ENCODE measurements around the gene C19orf12. TPM values are rescaled to one million over a fixed set of nuclear protein-coding genes. Genes with fewer than 3 reads are reported as not detected.

The C19orf12 gene
- total RNA-seq, 1 experiment from 2014 or later: 15.5 TPM

DNA sequence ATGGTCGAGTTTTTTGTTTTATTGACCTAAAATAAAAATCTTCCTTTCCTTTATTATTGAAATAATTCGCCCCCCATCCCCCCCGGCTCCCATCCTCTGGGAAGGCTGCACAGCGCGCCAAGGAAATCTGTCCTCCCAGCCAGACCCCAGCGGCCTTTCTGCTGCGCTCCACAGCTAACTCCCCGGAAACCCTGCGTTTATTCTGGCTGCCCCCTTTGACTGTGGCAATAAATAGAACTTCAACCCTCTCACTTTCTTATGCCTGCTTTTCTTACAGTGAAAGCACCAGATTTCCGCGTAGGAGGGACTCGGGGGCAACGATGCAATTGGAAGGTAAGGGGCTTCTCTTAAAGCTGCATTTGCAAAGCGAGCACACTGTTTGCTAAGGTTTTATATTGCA, 9.7 kb upstream of the C19orf12 start (continued):
- TF ChIP-seq, protein P1, sequence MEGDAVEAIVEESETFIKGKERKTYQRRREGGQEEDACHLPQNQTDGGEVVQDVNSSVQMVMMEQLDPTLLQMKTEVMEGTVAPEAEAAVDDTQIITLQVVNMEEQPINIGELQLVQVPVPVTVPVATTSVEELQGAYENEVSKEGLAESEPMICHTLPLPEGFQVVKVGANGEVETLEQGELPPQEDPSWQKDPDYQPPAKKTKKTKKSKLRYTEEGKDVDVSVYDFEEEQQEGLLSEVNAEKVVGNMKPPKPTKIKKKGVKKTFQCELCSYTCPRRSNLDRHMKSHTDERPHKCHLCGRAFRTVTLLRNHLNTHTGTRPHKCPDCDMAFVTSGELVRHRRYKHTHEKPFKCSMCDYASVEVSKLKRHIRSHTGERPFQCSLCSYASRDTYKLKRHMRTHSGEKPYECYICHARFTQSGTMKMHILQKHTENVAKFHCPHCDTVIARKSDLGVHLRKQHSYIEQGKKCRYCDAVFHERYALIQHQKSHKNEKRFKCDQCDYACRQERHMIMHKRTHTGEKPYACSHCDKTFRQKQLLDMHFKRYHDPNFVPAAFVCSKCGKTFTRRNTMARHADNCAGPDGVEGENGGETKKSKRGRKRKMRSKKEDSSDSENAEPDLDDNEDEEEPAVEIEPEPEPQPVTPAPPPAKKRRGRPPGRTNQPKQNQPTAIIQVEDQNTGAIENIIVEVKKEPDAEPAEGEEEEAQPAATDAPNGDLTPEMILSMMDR (IDR thresholded peaks at IDR 0.05): no peak
- TF ChIP-seq MYBL2 (CRISPR knock-in tag; IDR thresholded peaks at IDR 0.05): no peak

DNA sequence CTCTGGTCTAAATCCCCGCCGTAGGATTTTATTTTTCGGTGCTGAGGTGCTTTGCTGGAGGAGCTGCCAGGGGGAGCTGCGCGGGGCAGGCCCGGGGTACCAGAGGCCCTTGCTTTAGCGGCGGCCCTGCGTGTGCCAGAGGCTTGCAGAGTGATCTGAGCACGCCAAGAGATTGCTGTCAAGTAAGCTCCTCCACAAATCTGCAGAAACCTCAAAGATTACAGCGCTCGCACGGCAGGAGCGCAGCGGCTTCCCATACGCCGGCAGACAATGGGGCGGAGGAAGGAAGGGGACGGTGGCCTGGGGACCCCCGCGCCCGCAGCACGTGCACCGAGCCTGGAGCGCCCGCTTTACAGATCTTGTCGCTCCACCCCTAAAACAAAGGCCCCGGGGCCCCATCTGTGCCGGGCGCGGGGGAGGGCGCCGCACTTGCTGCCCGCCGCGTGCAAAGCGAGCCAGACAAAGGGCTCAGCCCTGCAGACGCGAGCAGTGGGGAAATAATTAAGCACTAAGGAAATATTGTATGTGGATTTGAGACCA, 9.1 kb upstream of the C19orf12 start:
- Mint-ChIP-seq H3K4me3 (peak overlapping the region; percentile 60), H3K27me3 (ENCODE audit: low read depth) (peaks cover 24% of the 10 kb centered on the region), H3K9me3 (no peaks in the 10 kb centered on the region), H3K36me3 (no peaks in the 10 kb centered on the region), H3K4me1 (peaks cover 15% of the 10 kb centered on the region), H3K27ac (no peak overlapping the region)
- ChIA-PET POLR2A (interaction anchor here (1.2 kb wide), 1 partner anchor 9 kb away, joined by 4 read pairs; the partner anchor contains the start of gene C19orf12), CTCF (interaction anchor here (0.9 to 2.5 kb wide), 6 partner anchors 8 to 148 kb away, joined by 3 to 29 read pairs (median 4); no protein-coding TSS in a partner anchor)
- peak; percentile 62 for DNase-seq (ENCODE audit: low spot score)
- peak; percentile 80 for ATAC-seq
- no peak for TF ChIP-seq GABPB1 (CRISPR knock-in tag; IDR thresholded peaks at IDR 0.05)
- no peak for TF ChIP-seq NR3C1 (CRISPR knock-in tag; conservative IDR thresholded peaks at IDR 0.05; ENCODE audit: low read depth)
- TF ChIP-seq, protein P2, sequence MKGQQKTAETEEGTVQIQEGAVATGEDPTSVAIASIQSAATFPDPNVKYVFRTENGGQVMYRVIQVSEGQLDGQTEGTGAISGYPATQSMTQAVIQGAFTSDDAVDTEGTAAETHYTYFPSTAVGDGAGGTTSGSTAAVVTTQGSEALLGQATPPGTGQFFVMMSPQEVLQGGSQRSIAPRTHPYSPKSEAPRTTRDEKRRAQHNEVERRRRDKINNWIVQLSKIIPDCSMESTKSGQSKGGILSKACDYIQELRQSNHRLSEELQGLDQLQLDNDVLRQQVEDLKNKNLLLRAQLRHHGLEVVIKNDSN (CRISPR knock-in tag; IDR thresholded peaks at IDR 0.05): peak; percentile 56; the same call in 1 of the 2 replicates
- 0 out of 2 replicates have a peak, but pooled peaks have one; percentile 44 for TF ChIP-seq ZNF232 (CRISPR knock-in tag; IDR thresholded peaks at IDR 0.05)
- no peak for TF ChIP-seq TEAD1 (CRISPR knock-in tag; IDR thresholded peaks at IDR 0.05)
- no peak for TF ChIP-seq FOXJ3 (CRISPR knock-in tag; IDR thresholded peaks at IDR 0.05; ENCODE audit: borderline replicate concordance)
- no peak for TF ChIP-seq TCF7 (CRISPR knock-in tag; IDR thresholded peaks at IDR 0.05; ENCODE audit: low read depth)
- TF ChIP-seq, protein P3, sequence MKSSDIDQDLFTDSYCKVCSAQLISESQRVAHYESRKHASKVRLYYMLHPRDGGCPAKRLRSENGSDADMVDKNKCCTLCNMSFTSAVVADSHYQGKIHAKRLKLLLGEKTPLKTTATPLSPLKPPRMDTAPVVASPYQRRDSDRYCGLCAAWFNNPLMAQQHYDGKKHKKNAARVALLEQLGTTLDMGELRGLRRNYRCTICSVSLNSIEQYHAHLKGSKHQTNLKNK (CRISPR knock-in tag; IDR thresholded peaks at IDR 0.05): no peak
- no peak for TF ChIP-seq ZNF416 (CRISPR knock-in tag; IDR thresholded peaks at IDR 0.05)
- no peak for TF ChIP-seq CBFB (CRISPR knock-in tag; IDR thresholded peaks at IDR 0.05; ENCODE audit: low read depth)
- TF ChIP-seq, protein P4, sequence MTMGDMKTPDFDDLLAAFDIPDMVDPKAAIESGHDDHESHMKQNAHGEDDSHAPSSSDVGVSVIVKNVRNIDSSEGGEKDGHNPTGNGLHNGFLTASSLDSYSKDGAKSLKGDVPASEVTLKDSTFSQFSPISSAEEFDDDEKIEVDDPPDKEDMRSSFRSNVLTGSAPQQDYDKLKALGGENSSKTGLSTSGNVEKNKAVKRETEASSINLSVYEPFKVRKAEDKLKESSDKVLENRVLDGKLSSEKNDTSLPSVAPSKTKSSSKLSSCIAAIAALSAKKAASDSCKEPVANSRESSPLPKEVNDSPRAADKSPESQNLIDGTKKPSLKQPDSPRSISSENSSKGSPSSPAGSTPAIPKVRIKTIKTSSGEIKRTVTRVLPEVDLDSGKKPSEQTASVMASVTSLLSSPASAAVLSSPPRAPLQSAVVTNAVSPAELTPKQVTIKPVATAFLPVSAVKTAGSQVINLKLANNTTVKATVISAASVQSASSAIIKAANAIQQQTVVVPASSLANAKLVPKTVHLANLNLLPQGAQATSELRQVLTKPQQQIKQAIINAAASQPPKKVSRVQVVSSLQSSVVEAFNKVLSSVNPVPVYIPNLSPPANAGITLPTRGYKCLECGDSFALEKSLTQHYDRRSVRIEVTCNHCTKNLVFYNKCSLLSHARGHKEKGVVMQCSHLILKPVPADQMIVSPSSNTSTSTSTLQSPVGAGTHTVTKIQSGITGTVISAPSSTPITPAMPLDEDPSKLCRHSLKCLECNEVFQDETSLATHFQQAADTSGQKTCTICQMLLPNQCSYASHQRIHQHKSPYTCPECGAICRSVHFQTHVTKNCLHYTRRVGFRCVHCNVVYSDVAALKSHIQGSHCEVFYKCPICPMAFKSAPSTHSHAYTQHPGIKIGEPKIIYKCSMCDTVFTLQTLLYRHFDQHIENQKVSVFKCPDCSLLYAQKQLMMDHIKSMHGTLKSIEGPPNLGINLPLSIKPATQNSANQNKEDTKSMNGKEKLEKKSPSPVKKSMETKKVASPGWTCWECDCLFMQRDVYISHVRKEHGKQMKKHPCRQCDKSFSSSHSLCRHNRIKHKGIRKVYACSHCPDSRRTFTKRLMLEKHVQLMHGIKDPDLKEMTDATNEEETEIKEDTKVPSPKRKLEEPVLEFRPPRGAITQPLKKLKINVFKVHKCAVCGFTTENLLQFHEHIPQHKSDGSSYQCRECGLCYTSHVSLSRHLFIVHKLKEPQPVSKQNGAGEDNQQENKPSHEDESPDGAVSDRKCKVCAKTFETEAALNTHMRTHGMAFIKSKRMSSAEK (CRISPR knock-in tag; IDR thresholded peaks at IDR 0.05; ENCODE audit: borderline replicate concordance): no peak
- TF ChIP-seq MXD4 (CRISPR knock-in tag; IDR thresholded peaks at IDR 0.05; ENCODE audit: borderline replicate concordance): no peak
- peak; percentile 50; the same call in 1 of the 2 replicates for TF ChIP-seq TP53 (CRISPR knock-in tag; IDR thresholded peaks at IDR 0.05)
- TF ChIP-seq, protein P5, sequence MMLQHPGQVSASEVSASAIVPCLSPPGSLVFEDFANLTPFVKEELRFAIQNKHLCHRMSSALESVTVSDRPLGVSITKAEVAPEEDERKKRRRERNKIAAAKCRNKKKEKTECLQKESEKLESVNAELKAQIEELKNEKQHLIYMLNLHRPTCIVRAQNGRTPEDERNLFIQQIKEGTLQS (CRISPR knock-in tag; conservative IDR thresholded peaks at IDR 0.05): no peak
- no peak; the same call in 1 of the 2 replicates for TF ChIP-seq ZNF219 (CRISPR knock-in tag; IDR thresholded peaks at IDR 0.05; ENCODE audit: borderline replicate concordance)
- TF ChIP-seq, protein P6, sequence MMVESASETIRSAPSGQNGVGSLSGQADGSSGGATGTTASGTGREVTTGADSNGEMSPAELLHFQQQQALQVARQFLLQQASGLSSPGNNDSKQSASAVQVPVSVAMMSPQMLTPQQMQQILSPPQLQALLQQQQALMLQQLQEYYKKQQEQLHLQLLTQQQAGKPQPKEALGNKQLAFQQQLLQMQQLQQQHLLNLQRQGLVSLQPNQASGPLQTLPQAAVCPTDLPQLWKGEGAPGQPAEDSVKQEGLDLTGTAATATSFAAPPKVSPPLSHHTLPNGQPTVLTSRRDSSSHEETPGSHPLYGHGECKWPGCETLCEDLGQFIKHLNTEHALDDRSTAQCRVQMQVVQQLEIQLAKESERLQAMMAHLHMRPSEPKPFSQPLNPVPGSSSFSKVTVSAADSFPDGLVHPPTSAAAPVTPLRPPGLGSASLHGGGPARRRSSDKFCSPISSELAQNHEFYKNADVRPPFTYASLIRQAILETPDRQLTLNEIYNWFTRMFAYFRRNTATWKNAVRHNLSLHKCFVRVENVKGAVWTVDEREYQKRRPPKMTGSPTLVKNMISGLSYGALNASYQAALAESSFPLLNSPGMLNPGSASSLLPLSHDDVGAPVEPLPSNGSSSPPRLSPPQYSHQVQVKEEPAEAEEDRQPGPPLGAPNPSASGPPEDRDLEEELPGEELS (CRISPR knock-in tag; IDR thresholded peaks at IDR 0.05): peak; percentile 90; the same call in 1 of the 2 replicates
- TF ChIP-seq, protein P7, sequence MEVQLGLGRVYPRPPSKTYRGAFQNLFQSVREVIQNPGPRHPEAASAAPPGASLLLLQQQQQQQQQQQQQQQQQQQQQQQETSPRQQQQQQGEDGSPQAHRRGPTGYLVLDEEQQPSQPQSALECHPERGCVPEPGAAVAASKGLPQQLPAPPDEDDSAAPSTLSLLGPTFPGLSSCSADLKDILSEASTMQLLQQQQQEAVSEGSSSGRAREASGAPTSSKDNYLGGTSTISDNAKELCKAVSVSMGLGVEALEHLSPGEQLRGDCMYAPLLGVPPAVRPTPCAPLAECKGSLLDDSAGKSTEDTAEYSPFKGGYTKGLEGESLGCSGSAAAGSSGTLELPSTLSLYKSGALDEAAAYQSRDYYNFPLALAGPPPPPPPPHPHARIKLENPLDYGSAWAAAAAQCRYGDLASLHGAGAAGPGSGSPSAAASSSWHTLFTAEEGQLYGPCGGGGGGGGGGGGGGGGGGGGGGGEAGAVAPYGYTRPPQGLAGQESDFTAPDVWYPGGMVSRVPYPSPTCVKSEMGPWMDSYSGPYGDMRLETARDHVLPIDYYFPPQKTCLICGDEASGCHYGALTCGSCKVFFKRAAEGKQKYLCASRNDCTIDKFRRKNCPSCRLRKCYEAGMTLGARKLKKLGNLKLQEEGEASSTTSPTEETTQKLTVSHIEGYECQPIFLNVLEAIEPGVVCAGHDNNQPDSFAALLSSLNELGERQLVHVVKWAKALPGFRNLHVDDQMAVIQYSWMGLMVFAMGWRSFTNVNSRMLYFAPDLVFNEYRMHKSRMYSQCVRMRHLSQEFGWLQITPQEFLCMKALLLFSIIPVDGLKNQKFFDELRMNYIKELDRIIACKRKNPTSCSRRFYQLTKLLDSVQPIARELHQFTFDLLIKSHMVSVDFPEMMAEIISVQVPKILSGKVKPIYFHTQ (CRISPR knock-in tag; IDR thresholded peaks at IDR 0.05): no peak
- no peak for TF ChIP-seq PRRX2 (CRISPR knock-in tag; IDR thresholded peaks at IDR 0.05)
- no peak for TF ChIP-seq ZNF263 (CRISPR knock-in tag; IDR thresholded peaks at IDR 0.05; ENCODE audit: low read depth)
- TF ChIP-seq HMGA2 (CRISPR knock-in tag; IDR thresholded peaks at IDR 0.05): no peak
- TF ChIP-seq EMX1 (CRISPR knock-in tag; IDR thresholded peaks at IDR 0.05): no peak
